Neural cell (in vitro differentiated cells): ENCODE data around the gene APLNR.

ENCODE experiments used
- CTCF ChIP-seq: fragments of 450-650 bp; IDR thresholded peaks from 2 replicates; pipeline ENCODE4 v1.5.1; 2014; ENCODE audit warnings: antibody characterized with exemption, mild to moderate bottlenecking, moderate library complexity; ENCODE audit not compliant: poor library complexity, severe bottlenecking
- POLR2AphosphoS5 ChIP-seq: IDR thresholded peaks from 2 replicates; pipeline ENCODE4 v1.6.1; 2012
- RAD21 ChIP-seq: fragments of 450-650 bp; conservative IDR thresholded peaks from 2 replicates; pipeline ENCODE4 v1.6.1; 2014; ENCODE audit warnings: antibody characterized with exemption, mild to moderate bottlenecking, moderate library complexity
- REST ChIP-seq: IDR thresholded peaks from 2 replicates; pipeline ENCODE4 v1.6.1; 2012; ENCODE audit warnings: borderline replicate concordance
- TAF1 ChIP-seq: IDR thresholded peaks from 2 replicates; pipeline ENCODE4 v1.6.1; 2012; ENCODE audit warnings: low read depth

- TF ChIP-seq CTCF (no peak), REST (no peak), POLR2AphosphoS5 (no peak), RAD21 (no peak), TAF1 (no peak)
These were observed 38.0 kb upstream of the APLNR start for GRCh38 chr11:57274904-57275498.
